ENCODE measurements around the gene FRMPD4.
A peak's percentile ranks its signal among the peaks of the same experiment; 100 is the strongest.
"Not testable (repeated sequence)": the region's sequence is repeated elsewhere in the genome, so short reads cannot be mapped to it uniquely, and the experiment has no call there.

The FRMPD4 gene

GRCh38 chrX:12441381-12442128, 303.3 kb downstream of the FRMPD4 start:
- DNase-seq (ENCODE audit: low spot score): no peak

- DNase-seq (ENCODE audit: low spot score): peak; percentile 54
Observed at GRCh38 chrX:12443534-12444098, 305.3 kb downstream of the FRMPD4 start.

GRCh38 chrX:12446342-12447075, 308.2 kb downstream of the FRMPD4 start:
- DNase-seq (ENCODE audit: low spot score): no peak

- peak; percentile 12 for DNase-seq (ENCODE audit: low spot score)
Observed at GRCh38 chrX:12447448-12448064, 309.3 kb downstream of the FRMPD4 start.

- no peak for DNase-seq (ENCODE audit: low spot score)
Observed at GRCh38 chrX:12452268-12452667, 314.0 kb downstream of the FRMPD4 start.

GRCh38 chrX:12460929-12461328, 322.7 kb downstream of the FRMPD4 start:
- DNase-seq (ENCODE audit: low spot score): no peak

- DNase-seq (ENCODE audit: low spot score): no peak
Observed at GRCh38 chrX:12463052-12463451, 324.8 kb downstream of the FRMPD4 start.

- DNase-seq (ENCODE audit: low spot score): no peak
Observed at GRCh38 chrX:12463873-12464272, 325.6 kb downstream of the FRMPD4 start.

GRCh38 chrX:12467321-12467720, 329.0 kb downstream of the FRMPD4 start:
- DNase-seq (ENCODE audit: low spot score): no peak

- no peak for DNase-seq (ENCODE audit: low spot score)
Observed at GRCh38 chrX:12469296-12469695, 331.0 kb downstream of the FRMPD4 start.

- DNase-seq (ENCODE audit: low spot score): no peak
Observed at GRCh38 chrX:12471061-12471460, 332.8 kb downstream of the FRMPD4 start.

GRCh38 chrX:12480956-12481355, 342.7 kb downstream of the FRMPD4 start:
- no peak for DNase-seq (ENCODE audit: low spot score)

- no peak for DNase-seq (ENCODE audit: low spot score)
Observed at GRCh38 chrX:12488220-12488619, 349.9 kb downstream of the FRMPD4 start.

- DNase-seq (ENCODE audit: low spot score): no peak
Observed at GRCh38 chrX:12488771-12489170, 350.5 kb downstream of the FRMPD4 start.

- no peak for DNase-seq (ENCODE audit: low spot score)
Observed at GRCh38 chrX:12489341-12489740, 351.1 kb downstream of the FRMPD4 start.

GRCh38 chrX:12494400-12495138, 356.3 kb downstream of the FRMPD4 start:
- no peak for DNase-seq (ENCODE audit: low spot score)

- no peak for DNase-seq (ENCODE audit: low spot score)
Observed at GRCh38 chrX:12496343-12496742, 358.1 kb downstream of the FRMPD4 start.

GRCh38 chrX:12497832-12498591, 359.7 kb downstream of the FRMPD4 start:
- DNase-seq (ENCODE audit: low spot score): peak; percentile 4

- DNase-seq (ENCODE audit: low spot score): no peak
Observed at GRCh38 chrX:12505127-12505526, 366.9 kb downstream of the FRMPD4 start.

GRCh38 chrX:12515384-12515783, 377.1 kb downstream of the FRMPD4 start:
- DNase-seq (ENCODE audit: low spot score): not testable (repeated sequence)

GRCh38 chrX:12526306-12526705, 388.0 kb downstream of the FRMPD4 start:
- DNase-seq (ENCODE audit: low spot score): no peak
